HG02938 (cell line): ENCODE measurements around the gene SOX10.
"Not testable (repeated sequence)": the region's sequence is repeated elsewhere in the genome, so short reads cannot be mapped to it uniquely, and the experiment has no call there.

Source experiments
- ATAC-seq: cut with Tn5 transposase; IDR thresholded peaks from one replicate; pipeline ENCODE4 v1.9.1; 2021; ENCODE audit warnings: mild to moderate bottlenecking, moderate library complexity; ENCODE audit not compliant: unreplicated experiment

Gene SOX10

DNA sequence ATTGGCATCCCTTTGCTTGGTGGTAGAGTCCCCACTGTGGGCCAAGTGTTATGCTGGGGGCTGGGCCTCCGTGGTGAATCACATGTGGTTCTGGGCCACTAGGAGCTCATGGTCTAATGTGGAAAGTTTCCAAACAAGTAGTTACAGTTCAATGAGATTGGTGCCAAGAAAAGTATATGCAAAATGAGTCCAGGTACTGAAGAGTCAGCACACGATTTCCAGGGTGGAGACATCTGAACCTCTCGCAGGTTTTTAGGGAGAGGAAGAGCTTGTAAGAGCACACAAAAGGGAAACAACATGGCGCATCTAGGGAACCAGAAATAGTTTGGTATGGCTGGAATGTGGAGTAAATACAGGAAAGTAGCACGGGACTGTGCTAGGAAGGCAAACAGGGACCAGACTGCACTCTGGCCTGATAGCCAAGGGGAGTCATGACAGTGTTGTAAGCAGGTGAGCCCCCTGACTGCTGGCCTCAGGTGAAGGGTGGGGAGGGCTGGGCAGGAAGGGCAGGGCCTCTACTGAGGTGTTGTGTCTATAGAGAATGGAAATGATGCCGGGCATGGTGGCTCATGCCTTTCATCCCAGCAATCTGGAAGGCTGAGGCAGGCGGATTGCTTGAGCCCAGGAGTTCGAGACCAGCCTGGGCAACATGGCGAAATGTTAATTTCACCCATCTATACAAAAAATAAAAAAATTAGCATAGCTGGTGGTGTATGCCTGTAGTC lies 18.3 kb downstream of the SOX10 start:
- ATAC-seq, result no peak

- no peak for ATAC-seq
These were observed 23.3 kb downstream of the SOX10 start for GRCh38 chr22:37961062-37961461.

DNA sequence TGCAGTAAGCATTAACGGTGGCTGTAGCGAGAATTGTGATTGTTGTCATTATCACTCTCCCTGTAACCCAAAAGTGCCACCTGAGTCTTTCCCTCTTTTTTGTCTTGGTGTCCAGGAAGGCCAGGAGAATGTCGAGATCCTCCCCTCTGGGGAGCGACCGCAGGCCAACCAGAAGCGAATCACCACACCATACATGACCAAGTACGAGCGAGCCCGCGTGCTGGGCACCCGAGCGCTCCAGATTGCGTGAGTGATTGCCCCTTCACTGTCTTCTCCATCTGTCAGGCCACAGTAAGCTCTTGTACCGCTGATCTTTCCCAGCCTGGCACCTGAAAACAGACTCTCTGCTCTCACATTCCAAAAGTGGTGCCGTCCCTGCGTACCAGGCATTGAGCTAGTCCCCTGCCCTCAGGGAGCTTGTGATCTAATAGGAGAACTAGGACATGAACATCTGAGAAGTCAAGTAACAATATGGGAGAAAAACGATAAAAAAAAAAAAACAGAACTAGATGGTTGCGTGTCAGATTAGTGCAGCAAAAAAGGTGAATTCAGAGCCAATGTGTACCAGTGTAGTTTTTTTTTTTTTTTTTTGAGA lies 25.0 kb downstream of the SOX10 start:
- ATAC-seq, result no peak

DNA sequence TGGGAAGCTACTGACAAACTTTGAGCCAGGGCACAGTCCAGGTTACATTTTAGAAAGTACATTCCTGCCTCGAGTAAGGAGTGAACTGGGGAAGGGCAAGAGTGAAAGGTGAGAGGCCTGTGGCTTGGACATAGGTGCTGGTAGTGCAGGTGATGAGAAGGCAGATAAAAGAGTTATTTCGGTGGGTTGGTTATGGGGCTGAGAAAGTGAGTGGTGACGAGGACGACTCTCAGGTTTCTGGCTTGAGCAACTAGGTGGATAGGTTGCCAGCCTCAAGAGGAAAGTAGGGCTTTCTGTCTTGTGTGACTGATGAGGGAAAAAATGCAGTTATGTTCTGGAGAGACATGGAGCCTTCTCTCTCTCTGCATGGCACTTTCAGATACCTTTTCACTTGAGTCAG lies 27.1 kb downstream of the SOX10 start:
- no peak for ATAC-seq

DNA sequence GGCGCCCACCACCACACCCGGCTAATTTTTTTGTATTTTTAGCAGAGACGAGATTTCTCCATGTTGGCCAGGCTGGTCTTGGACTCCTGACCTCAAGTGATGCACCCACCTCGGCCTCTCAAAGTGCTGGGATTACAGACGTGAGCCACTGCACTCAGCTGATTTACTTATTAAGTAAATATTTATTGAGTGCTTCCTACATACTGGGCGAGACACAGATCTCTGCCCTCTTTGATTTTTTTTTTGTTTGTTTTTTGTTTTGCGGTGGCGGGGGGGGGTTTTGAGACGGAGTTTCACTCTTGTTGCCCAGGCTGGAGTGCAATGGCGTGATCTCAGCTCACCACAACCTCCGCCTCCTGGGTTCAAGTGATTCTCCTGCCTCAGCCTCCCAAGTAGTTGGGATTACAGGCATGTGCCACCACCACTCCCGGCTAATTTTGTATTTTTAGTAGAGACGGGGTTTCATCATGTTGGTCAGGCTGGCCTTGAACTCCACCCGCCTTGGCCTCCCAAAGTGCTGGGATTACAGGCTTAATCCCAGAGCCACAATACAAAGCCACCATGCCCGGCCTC lies 28.4 kb downstream of the SOX10 start:
- not testable (repeated sequence) for ATAC-seq

GRCh38 chr22:37954686-37955085 lies 29.7 kb downstream of the SOX10 start:
- ATAC-seq, result no peak

DNA sequence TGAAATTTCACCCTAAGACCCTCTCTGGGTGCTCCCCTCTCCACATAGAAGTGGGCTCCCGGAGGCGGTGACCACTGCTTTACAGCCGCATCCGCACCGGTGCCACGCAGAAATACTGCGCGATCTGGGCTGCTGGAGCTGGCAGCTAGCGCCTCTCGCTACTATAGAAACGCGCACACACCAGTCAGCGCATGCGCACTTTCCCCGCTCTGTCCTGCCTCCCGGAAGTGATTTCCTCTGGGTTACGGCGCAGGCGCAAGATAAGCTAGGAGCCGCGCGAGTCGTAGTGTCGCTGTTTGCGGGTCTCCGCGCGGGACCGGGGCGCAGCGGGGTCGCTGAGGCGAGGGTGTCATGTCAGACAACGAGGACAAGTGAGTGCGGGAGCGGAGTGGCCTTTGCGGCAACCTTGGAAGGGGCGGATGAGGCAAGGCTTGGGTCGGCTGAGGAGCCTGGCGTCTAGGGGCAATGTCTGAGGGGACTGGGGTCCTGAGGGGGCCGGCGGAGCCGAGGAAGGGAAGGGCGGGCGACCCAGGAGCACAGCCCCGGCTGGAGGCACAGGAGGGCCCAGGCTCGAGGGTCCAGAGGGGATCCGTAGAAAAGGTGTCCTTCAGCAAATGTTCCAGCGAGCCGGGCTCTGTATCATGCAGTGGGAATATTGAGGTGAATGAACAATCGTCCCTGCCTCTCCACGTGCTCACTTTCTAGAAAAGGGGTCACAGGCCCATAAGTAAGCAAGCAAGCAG lies 30.7 kb downstream of the SOX10 start, which contains the start of the genes C22orf23 and POLR2F:
Gene C22orf23, minus strand, starts transcription at position 165 of the 743 bp plus-strand sequence. CDS start 452 bp downstream, outside the sequence.
Gene POLR2F, plus strand, starts transcription at position 263 of the 743 bp plus-strand sequence. Its CDS starts 89 bp downstream, at position 352.
- peak; percentile 80 for ATAC-seq

GRCh38 chr22:37953062-37953436 lies 31.3 kb downstream of the SOX10 start:
- ATAC-seq, result peak; percentile 30

GRCh38 chr22:37952629-37953028 lies 31.7 kb downstream of the SOX10 start:
- ATAC-seq, result not testable (repeated sequence)

- no peak for ATAC-seq
These were observed 33.0 kb downstream of the SOX10 start for GRCh38 chr22:37951305-37951704.

DNA sequence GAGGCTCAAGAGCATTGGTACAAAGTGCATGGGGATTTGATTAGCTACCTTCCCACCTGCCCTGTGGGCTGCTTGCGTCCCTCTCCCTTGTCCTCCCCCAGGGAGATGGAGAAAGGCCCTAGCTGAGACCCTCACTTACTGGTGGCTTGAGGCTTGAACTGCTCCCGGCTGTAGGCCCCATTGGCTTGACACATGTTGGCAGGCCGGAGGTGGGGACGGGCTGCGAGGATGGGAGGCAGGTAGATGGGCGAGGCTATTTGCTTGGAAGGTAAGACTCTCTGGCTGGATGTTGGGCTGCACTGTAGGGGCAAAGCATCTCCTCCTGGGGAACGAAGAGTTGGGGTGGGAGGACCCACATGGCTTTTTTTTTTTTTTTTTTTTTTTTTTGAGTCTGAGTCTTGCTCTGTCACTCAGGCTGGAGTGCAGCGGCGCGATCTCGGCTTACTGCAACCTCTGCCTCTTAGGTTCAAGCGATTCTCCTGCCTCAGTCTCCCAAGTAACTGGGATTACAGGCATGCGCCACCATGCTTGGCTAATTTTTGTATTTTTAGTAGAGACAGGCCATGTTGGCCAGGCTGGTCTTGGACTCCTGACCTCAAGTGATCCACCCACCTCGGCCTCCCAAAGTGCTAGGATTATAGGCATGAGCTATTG lies 37.1 kb downstream of the SOX10 start:
- not testable (repeated sequence) for ATAC-seq

- ATAC-seq, result not testable (repeated sequence)
These were observed 39.9 kb downstream of the SOX10 start for GRCh38 chr22:37944423-37944822.

DNA sequence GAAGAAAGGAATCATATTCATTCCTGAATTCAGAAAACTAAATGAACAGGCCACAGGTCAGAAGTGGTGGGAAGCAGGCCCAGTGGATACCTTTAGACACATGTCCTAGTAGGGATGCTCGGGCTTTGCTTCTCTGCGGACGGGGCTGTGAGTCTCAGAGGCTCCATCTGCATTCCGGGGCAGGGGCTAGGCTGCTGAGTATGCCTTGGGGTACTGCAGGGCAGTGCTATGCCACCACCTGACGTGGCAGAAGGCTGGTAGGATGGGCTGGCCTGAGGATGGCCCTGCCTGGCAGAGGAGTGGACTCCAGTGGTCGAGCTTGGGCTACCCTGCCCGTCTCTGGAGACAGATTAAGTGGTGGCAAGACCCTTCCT lies 40.5 kb downstream of the SOX10 start:
- ATAC-seq, result no peak

DNA sequence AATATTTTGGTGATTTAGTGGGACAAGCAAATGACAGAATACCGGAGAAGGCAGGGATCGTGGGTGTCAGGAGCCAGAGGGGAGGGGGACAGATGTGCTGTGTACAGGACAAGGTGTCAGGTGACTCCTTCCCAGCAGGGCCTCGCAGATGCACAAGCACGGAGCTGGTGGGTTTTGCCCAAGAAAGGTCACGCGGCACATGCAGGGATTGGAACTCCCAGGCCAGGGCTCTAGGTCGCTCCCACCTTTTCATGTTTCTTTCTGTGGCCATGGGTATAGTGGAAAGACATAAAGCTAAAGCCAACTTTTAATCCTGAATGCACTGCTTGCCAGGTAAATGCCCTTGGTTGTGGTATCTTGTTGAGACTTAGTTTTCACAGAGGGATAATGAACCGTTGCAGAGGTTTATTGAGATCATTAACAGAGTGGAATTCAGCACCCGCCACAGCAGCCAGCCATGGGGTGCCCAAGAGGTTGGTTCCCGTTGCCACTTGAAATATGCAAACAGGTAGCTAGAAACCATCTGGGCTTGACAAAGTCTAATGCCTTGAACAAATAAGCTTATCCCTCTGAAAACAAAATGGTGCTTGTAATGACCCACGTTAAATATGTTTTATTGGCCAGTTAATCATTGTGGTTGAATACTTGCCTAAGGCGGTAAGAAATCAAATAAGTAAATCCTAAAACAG lies 41.1 kb downstream of the SOX10 start:
- no peak for ATAC-seq

GRCh38 chr22:37942133-37942532 lies 42.2 kb downstream of the SOX10 start:
- ATAC-seq, result no peak

GRCh38 chr22:37940698-37941376 lies 43.5 kb downstream of the SOX10 start:
- no peak for ATAC-seq

GRCh38 chr22:37933711-37934376 lies 50.5 kb downstream of the SOX10 start:
- ATAC-seq, result peak; percentile 63

GRCh38 chr22:37932821-37933578 lies 51.4 kb downstream of the SOX10 start:
- ATAC-seq, result no peak
